22Rv1 (cell line): Measurements from ENCODE around the gene STOM.

Source experiments
- ZFX ChIP-seq: fragments of 450-650 bp; IDR thresholded peaks from 2 replicates; pipeline ENCODE4 v1.6.1; 2017; ENCODE audit warnings: antibody characterized with exemption, borderline replicate concordance
- TF ChIP-seq, protein P1 (sequence below): fragments of 450-650 bp; IDR thresholded peaks from 2 replicates; pipeline ENCODE4 v1.5.1; 2017; ENCODE audit warnings: mild to moderate bottlenecking

DNA sequence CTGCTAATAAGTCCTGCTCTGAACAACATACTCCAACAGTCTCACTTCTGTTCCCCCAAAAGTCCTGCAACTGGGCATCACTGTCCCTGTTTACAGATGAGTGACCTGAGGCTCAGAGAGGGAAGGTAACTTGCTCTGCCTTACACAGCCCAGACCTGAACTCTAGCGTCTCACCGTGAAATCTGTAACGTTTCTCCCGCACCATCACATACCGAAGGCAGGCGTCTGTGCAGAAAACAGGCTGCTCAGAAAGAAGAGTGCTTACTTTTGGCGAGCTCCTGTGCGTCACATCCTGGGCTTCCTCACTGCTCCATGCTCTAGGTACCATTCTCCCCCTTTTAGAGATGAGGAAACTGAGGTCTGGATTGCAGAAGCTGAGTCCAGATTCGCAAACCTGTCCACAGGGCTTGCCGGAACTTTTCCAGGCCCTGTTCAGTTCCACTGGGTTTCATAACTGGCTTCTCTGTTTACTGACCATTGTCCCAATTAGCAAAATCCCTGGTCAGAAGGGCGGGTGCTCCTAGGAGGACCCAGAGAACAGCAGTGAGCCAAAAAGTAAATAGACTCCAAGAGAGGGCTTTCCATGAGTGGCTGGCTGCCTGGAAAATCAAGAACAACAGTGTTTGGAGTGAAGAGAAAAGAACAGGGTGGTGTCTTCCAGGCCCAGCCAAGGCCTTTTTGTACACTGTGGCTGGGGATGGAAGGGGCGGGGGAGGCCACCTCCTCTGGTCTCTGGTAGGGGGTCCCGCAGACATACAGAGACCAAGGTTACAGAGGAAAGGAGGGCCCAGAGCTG is 75.0 kb downstream of the STOM start:
- TF ChIP-seq, protein P1, sequence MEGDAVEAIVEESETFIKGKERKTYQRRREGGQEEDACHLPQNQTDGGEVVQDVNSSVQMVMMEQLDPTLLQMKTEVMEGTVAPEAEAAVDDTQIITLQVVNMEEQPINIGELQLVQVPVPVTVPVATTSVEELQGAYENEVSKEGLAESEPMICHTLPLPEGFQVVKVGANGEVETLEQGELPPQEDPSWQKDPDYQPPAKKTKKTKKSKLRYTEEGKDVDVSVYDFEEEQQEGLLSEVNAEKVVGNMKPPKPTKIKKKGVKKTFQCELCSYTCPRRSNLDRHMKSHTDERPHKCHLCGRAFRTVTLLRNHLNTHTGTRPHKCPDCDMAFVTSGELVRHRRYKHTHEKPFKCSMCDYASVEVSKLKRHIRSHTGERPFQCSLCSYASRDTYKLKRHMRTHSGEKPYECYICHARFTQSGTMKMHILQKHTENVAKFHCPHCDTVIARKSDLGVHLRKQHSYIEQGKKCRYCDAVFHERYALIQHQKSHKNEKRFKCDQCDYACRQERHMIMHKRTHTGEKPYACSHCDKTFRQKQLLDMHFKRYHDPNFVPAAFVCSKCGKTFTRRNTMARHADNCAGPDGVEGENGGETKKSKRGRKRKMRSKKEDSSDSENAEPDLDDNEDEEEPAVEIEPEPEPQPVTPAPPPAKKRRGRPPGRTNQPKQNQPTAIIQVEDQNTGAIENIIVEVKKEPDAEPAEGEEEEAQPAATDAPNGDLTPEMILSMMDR: no peak
- TF ChIP-seq ZFX: no peak
